Measurements from ENCODE around the gene VANGL1. TPM values are rescaled to one million over a fixed set of nuclear protein-coding genes. Genes with fewer than 3 reads are reported as not detected.

The VANGL1 gene
- total RNA-seq, 1 donor from 2014 or later: 8.1 TPM

GRCh38 chr1:115668579-115668978 is 26.8 kb downstream of the VANGL1 start:
- intact Hi-C loops (cut with DNase I): no loop called here
- no peak for DNase-seq (ENCODE audit: extremely low spot score in 2 of 2)
- Histone ChIP-seq H3K27me3 (no peaks in the 10 kb centered on the region), H3K27ac (no peak overlapping the region), H3K4me1 (peaks cover 41% of the 10 kb centered on the region), H3K4me3 (no peak overlapping the region), H3K36me3 (peaks cover 0 to 23% of the 10 kb centered on the region in 2 donors), H3K9me3 (no peaks in the 10 kb centered on the region)
- TF ChIP-seq CTCF (IDR thresholded peaks at IDR 0.05) (no peak), POLR2A (IDR thresholded peaks at IDR 0.05) (no peak), POLR2AphosphoS5 (IDR thresholded peaks at IDR 0.05; ENCODE audit: insufficient read depth in 1 of 2, low read depth in 1 of 2) (no peak)

GRCh38 chr1:115669002-115669673 is 27.4 kb downstream of the VANGL1 start:
- H3K36me3 ChIP-seq: peaks cover 0 to 17% of the 10 kb centered on the region in 2 donors
- TF ChIP-seq CTCF (IDR thresholded peaks at IDR 0.05) (no peak), POLR2A (IDR thresholded peaks at IDR 0.05) (no peak), POLR2AphosphoS5 (IDR thresholded peaks at IDR 0.05; ENCODE audit: insufficient read depth in 1 of 2, low read depth in 1 of 2) (no peak)
- H3K27ac ChIP-seq: no peak overlapping the region
- H3K4me3 ChIP-seq: no peak overlapping the region
- no peaks in the 10 kb centered on the region for H3K9me3 ChIP-seq
- DNase-seq (ENCODE audit: extremely low spot score in 2 of 2): no peak
- intact Hi-C loops (cut with DNase I): no loop called here
- no peaks in the 10 kb centered on the region for H3K27me3 ChIP-seq
- peaks cover 41% of the 10 kb centered on the region for H3K4me1 ChIP-seq

GRCh38 chr1:115669886-115670285 is 28.1 kb downstream of the VANGL1 start:
- intact Hi-C loops (cut with DNase I): no loop called here
- TF ChIP-seq POLR2AphosphoS5 (IDR thresholded peaks at IDR 0.05; ENCODE audit: insufficient read depth in 1 of 2, low read depth in 1 of 2) (no peak), POLR2A (IDR thresholded peaks at IDR 0.05) (no peak), CTCF (IDR thresholded peaks at IDR 0.05) (no peak)
- Histone ChIP-seq H3K27me3 (no peaks in the 10 kb centered on the region), H3K4me1 (peaks cover 37% of the 10 kb centered on the region), H3K9me3 (no peaks in the 10 kb centered on the region), H3K4me3 (no peak overlapping the region), H3K36me3 (peaks cover 0 to 12% of the 10 kb centered on the region in 2 donors), H3K27ac (no peak overlapping the region)
- no peak for DNase-seq (ENCODE audit: extremely low spot score in 2 of 2)

GRCh38 chr1:115670476-115671175 is 28.9 kb downstream of the VANGL1 start:
- no peak for DNase-seq (ENCODE audit: extremely low spot score in 2 of 2)
- H3K9me3 ChIP-seq: no peaks in the 10 kb centered on the region
- H3K27ac ChIP-seq: no peak overlapping the region
- H3K4me1 ChIP-seq: peaks cover 30% of the 10 kb centered on the region
- no peak overlapping the region for H3K4me3 ChIP-seq
- TF ChIP-seq CTCF (IDR thresholded peaks at IDR 0.05) (no peak), POLR2A (IDR thresholded peaks at IDR 0.05) (no peak)
- intact Hi-C loops (cut with DNase I): no loop called here
- peaks cover 0 to 5% of the 10 kb centered on the region in 2 donors for H3K36me3 ChIP-seq
- H3K27me3 ChIP-seq: no peaks in the 10 kb centered on the region

All from vagina (tissue), 2 donors.